GM21423 (cell line): ENCODE results near the gene TRAPPC2L.

ENCODE experiments used
- ATAC-seq: cut with Tn5 transposase; IDR thresholded peaks from one replicate; pipeline ENCODE4 v1.9.1; 2021; ENCODE audit warnings: mild to moderate bottlenecking, moderate library complexity; ENCODE audit not compliant: unreplicated experiment

Gene TRAPPC2L

DNA sequence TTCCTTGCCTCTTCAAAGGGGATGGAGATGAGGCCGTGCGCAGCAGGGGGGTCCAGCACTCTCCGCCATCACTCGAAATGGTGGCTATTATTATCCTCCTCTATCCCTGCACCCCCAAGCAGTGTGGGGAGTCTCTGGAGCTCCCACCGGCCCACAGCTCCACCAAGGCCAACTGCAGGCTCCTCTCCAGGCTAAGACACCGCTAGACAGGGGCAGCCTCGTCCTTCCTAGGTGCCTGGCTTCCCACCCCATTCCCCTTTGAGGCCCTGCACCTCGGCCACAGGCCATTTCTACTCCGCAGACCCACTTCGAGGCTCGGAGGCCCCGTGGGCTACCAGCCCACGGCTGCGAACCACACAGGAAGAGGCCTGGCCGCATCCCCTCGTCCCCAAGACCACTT, 49.1 kb downstream of the TRAPPC2L start:
- no peak for ATAC-seq

DNA sequence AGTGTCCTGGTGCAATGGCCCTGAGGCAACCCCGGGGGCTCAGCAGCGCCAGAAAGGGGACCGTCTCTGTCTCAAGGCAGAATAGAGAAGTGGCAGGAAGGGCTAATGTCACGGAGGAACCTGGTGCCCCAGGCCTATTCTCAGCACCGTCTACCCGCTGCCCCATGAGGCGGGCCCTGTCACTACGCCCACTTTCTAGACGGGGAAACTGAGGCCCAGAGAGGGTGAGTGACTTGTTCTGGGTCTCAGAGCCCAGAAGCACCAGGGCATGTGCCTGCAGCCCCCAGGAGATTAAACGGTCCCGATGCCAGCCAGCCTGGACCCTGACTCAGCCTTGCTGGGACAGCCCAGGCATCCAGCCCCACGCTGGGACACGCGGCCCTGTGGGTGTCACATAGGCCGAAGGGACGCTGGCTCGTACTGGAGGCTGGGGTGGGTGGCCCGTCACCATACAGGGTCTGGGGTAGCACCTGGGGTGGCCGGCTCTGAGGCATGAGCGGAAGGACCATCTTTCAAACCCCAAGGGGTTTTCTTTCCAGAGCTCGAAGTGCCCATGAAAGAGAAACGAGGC, 49.7 kb downstream of the TRAPPC2L start:
- ATAC-seq: no peak

DNA sequence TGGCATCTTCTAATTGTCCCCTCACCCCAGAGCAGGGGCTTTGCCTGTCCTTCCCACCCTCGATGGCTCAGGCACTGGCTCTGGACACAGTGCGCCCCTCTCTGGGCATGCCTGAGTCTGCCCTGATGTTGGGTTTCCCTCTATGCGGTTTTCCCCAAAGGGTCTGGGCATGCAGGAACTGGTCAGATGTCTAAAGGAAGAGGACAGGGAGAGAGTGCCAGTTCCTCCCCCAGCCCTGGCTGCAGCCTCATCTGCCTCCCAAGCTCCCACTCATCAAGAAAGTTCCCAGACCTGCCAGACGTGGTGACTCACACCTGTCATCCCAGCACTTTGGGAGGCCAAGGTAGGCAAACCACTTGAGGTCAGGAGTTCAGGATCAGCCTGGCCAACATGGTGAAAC, 50.8 kb downstream of the TRAPPC2L start:
- no peak for ATAC-seq

DNA sequence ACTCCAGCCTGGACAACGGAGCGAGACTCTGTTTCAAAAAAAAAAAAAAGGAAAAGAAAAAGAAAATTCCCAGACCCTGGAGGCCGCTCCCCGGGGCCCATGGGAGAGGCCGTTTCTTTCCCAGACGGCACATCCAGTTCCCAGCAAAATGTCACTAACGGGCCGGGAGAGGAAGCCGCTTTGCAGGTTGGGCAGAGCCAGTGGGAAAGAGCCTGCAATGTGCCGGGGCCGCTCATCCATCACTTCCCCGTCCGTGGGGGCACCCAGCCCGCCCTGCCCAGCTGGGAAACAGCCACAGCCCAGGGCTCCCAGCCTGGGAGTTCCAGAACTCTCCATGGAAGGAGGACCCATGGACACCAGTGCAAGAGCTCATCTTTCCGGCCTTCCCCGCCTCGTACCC, 51.4 kb downstream of the TRAPPC2L start:
- no peak for ATAC-seq

DNA sequence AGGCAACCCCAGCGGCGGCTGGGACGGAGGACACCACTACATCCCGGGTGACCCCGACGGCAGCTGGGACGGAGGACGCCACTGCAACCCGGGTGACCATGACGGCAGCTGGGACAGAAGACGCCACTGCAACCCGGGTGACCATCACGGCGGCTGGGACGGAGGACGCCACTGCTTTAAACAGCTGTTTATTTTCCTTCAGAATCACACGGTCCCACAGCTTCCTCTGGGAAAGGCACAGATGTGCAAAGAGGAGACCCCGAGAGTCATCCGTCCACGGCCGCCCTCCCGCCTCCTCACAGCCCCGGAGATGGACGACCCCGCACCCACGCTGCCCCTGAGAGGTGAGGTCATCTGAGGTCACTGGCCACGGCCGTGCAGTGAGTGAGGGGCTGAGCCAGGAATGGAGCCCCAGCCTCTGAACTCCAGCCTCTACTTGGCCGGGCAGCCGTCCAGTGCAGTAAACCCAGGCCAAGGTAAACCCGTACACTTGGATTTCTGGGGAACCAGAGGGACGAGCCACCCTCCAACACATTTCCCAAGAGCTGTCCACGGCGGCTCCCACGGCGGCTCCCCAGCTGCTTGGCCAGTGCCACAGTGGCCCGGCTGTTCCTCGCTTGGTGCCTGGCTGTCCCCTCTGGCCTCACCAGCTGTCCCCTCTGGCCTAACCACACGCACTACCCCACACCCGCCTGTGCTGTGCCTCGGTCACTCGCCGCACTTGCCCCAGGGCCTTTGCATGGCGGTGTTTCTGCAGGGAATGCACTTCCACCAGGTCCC, 52.7 kb downstream of the TRAPPC2L start:
- no peak for ATAC-seq

DNA sequence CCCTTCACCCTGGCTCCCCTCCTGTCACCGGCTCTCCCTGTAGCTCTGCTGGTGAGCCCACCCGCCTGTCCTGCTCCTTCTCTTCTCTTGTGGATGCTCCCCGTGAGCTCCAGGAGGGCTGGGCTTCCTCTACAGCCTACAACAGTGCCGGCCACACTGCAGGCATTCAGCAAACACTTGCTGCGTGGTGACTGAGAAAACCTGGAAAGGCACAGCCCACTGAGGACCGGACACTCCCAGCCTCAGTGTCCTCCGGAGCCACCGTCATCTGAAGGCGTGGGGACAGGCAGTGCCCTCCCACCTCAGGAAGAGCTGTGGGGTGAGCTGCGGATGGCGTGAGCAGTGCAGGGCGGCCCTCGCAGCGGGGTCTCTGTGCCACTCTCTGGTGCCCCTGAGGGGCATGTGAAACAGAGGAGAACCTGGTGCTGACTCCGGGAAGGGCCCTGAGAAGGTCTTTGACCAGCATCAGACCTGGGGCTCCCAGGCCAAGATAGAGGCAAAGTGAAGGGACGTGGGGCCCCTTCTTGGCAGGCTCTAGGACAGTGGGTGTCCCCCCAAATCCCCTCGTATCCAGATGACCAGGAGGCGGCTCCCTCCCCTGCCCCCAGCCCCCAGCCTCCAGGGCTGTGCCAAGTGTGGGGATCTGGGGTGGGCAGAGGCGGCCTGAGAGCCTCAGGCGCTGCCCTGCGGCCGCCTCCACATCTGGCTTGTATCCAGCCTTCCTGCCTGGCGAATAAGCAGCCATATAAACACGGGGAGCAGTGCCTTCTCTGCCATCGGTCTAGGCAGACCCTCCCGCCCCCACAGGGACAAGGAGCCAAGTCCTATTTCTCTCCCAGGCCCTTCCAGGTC, 53.6 kb downstream of the TRAPPC2L start:
- ATAC-seq: no peak

DNA sequence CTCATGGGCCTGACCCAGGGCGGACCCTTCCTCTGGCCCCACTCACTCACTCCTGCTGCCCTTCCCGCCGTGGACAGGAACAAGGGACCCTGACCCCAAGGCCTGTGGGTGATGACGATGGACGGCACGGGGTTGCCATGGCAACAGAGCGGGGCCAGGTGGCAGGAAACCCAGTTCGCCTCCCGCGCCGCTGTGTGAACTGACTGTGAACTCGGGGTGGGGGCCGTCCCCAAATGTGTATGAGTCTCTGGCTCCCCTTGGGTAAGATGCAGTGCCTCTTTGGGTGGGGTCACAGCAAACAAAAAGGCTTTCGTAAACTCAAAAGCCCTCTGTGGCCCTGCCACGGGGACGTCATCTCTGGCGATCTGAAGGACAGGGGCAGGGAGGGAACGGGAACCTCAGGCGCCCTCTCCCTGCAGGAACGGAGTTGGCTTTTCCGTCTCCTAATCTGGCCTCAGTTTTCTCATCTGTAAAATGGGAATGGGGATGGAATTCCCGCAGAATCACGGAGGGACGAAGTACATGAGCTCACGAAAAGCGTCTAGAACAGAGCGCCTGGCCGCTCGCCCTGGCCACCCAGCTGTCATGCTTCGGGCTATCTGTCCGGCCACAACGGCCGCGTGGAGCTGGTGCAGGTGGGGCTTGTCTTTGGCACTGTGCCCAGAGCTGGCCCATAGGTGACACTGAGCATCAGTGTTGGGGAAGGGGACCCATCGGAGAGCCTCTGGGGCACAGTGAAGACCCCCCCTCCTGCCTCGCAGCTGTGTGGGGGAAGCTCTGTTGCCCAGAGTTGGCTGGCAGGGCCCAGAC, 54.4 kb downstream of the TRAPPC2L start:
- no peak for ATAC-seq

DNA sequence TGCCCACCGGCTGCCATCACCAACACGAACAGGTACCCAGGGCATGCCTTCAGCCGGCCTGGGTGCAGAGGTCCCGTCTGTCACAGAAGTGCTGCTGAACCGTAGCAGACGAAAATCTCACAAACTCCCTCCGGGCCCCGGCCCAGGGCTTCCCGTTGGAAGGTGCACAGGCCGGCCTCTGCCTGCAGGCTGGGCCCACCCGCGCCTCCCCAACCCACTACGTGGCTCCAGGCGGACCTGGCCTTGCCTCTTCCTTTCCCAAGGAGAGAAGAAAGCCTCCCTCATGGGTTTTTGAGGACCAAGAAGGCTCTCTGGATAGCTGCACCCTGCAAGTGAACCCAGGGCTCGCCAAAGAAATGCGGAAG, 55.0 kb downstream of the TRAPPC2L start:
- no peak for ATAC-seq
